ENCODE measurements around the gene PLEKHB1. TPM values are rescaled to one million over a fixed set of nuclear protein-coding genes. Genes with fewer than 3 reads are reported as not detected.
A peak's percentile ranks its signal among the peaks of the same experiment; 100 is the strongest.
"Not testable (repeated sequence)": the region's sequence is repeated elsewhere in the genome, so short reads cannot be mapped to it uniquely, and the experiment has no call there.

The PLEKHB1 gene
- total RNA-seq, 2 donors from 2014 or later, result 44.6 to 81.0 TPM

- no peaks in the 10 kb centered on the region for H3K9me3 ChIP-seq (ENCODE audit: control insufficient read depth, low read length)
- 87 to 95% methylated on average over 2 of the region's 3 CpGs for WGBS, 2 experiments (ENCODE audit: insufficient coverage in 1 of 2, insufficient read length in 1 of 2)
Measured at GRCh38 chr11:73670808-73671207, 24.4 kb downstream of the PLEKHB1 start.

GRCh38 chr11:73671701-73672100 lies 25.3 kb downstream of the PLEKHB1 start:
- TF ChIP-seq CTCF (conservative IDR thresholded peaks at IDR 0.05), result no peak
- Mint-ChIP-seq H3K4me3 (no peak overlapping the region), H3K36me3 (ENCODE audit: low read depth) (peaks cover 15% of the 10 kb centered on the region), H3K9me3 (no peaks in the 10 kb centered on the region), H3K27me3 (ENCODE audit: insufficient read depth) (no peaks in the 10 kb centered on the region), H3K27ac (no peak overlapping the region), H3K4me1 (no peaks in the 10 kb centered on the region)
- H3K4me1 ChIP-seq (ENCODE audit: control insufficient read depth, insufficient read depth, low read length), result no peaks in the 10 kb centered on the region
- H3K4me3 ChIP-seq (ENCODE audit: low read length), result no peak overlapping the region
- H3K27me3 ChIP-seq (ENCODE audit: control insufficient read depth, insufficient read depth, low read length, poor library complexity, severe bottlenecking), result no peaks in the 10 kb centered on the region
- peaks cover 8% of the 10 kb centered on the region for H3K36me3 ChIP-seq (ENCODE audit: control insufficient read depth, insufficient read depth, low read length)
- H3K27ac ChIP-seq (ENCODE audit: low read depth, low read length), result no peak overlapping the region
- 93 to 98% methylated on average over 6 of the region's 6 CpGs for WGBS, 2 experiments (ENCODE audit: insufficient coverage in 1 of 2, insufficient read length in 1 of 2)
- H3K9me3 ChIP-seq (ENCODE audit: control insufficient read depth, low read length), result no peaks in the 10 kb centered on the region
- no peak for DNase-seq
- H3K9ac ChIP-seq (ENCODE audit: extremely low read depth, low read length, poor library complexity, severe bottlenecking), result no peak overlapping the region

More at GRCh38 chr11:73670808-73671207, 24.4 kb downstream of the PLEKHB1 start:
- Mint-ChIP-seq H3K36me3 (ENCODE audit: low read depth) (peaks cover 10% of the 10 kb centered on the region), H3K27me3 (ENCODE audit: insufficient read depth) (no peaks in the 10 kb centered on the region), H3K4me1 (no peaks in the 10 kb centered on the region), H3K9me3 (no peaks in the 10 kb centered on the region), H3K4me3 (no peak overlapping the region), H3K27ac (no peak overlapping the region)
- no peak for DNase-seq
- no peak overlapping the region for H3K4me3 ChIP-seq (ENCODE audit: low read length)
- H3K36me3 ChIP-seq (ENCODE audit: control insufficient read depth, insufficient read depth, low read length), result peaks cover 8% of the 10 kb centered on the region
- TF ChIP-seq CTCF (conservative IDR thresholded peaks at IDR 0.05), result no peak
- no peaks in the 10 kb centered on the region for H3K27me3 ChIP-seq (ENCODE audit: control insufficient read depth, insufficient read depth, low read length, poor library complexity, severe bottlenecking)
- H3K4me1 ChIP-seq (ENCODE audit: control insufficient read depth, insufficient read depth, low read length), result no peaks in the 10 kb centered on the region
- H3K27ac ChIP-seq (ENCODE audit: low read depth, low read length), result no peak overlapping the region
- H3K9ac ChIP-seq (ENCODE audit: extremely low read depth, low read length, poor library complexity, severe bottlenecking), result no peak overlapping the region

- H3K36me3 Mint-ChIP-seq (ENCODE audit: low read depth), result peaks cover 34% of the 10 kb centered on the region
- not testable (repeated sequence) for H3K27me3 ChIP-seq (ENCODE audit: control insufficient read depth, insufficient read depth, low read length, poor library complexity, severe bottlenecking); H3K27me3 Mint-ChIP-seq (ENCODE audit: insufficient read depth); H3K9ac ChIP-seq (ENCODE audit: extremely low read depth, low read length, poor library complexity, severe bottlenecking); H3K4me1 ChIP-seq (ENCODE audit: control insufficient read depth, insufficient read depth, low read length); H3K9me3 ChIP-seq (ENCODE audit: control insufficient read depth, low read length); DNase-seq; H3K9me3 Mint-ChIP-seq; H3K4me3 ChIP-seq (ENCODE audit: low read length); H3K27ac ChIP-seq (ENCODE audit: low read depth, low read length); H3K4me1 Mint-ChIP-seq; H3K4me3 Mint-ChIP-seq; H3K27ac Mint-ChIP-seq
- WGBS, 2 experiments (ENCODE audit: insufficient coverage in 1 of 2, insufficient read length in 1 of 2), result 80 to 97% methylated on average over 1 to 5 of the region's 5 CpGs
- peaks cover 29% of the 10 kb centered on the region for H3K36me3 ChIP-seq (ENCODE audit: control insufficient read depth, insufficient read depth, low read length)
- TF ChIP-seq CTCF (conservative IDR thresholded peaks at IDR 0.05), result peak; percentile 51
Measured at GRCh38 chr11:73676552-73676951, 30.2 kb downstream of the PLEKHB1 start.

Data from endodermal cell (in vitro differentiated cells).